ENCODE results near the gene DCXR. TPM values are rescaled to one million over a fixed set of nuclear protein-coding genes. Genes with fewer than 3 reads are reported as not detected.
A peak's percentile ranks its signal among the peaks of the same experiment; 100 is the strongest.

The DCXR gene
- total and polyA plus RNA-seq, 2 of the 13 experiments (the other 11 are each of a cell fraction or from before 2014, with no cell fraction given) = 287 to 311 TPM

DNA sequence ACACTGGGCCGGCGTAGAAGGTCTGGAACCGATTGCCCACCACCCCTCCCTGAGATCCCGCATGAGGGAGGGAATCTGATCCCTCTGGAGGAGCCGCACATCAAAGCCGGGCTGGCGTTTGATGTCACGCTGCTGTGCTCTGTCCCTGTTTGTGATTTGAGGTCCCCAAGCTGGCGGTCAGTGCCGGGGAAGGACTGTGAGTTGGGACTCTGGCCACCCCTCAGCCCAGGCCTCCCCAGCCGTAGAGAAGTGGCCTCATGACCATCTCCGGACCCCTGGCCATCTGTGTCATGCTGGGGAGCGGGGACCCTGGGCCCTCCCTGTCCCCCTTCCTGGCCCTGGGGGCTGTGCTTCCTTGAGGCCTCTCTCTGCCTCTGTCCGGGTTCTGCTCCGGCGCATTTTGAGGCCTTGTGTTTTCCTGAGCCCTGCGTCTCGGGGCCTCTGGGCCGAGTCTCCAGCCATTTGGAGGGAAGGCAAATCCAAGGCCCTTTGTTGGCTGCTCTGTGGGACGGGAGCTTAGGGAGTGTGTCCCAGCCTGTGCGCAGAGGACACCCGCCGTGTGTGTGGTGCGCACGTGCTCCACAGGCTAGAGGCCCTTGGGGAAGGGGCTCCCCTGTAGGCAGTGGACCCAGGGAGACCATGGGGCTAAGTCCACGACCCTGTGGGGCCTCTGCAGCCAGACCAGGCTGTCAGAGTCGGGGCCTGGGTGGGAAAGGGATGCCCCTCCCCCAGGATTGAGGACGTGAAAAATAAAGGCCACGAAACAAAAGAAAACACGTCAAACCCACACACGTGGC, 45.0 kb downstream of the DCXR start (continued):
- TF ChIP-seq ZFY (CRISPR knock-in tag; IDR thresholded peaks at IDR 0.05) = peak; percentile 94
- TF ChIP-seq RARA (CRISPR knock-in tag; IDR thresholded peaks at IDR 0.05) = peak; percentile 89
- TF ChIP-seq ZNF782 (CRISPR knock-in tag; IDR thresholded peaks at IDR 0.05; ENCODE audit: borderline replicate concordance) = peak; percentile 91
- TF ChIP-seq HNF1B (CRISPR knock-in tag; IDR thresholded peaks at IDR 0.05) = peak; percentile 87
- peak; percentile 55; the same call in 1 of the 2 replicates for TF ChIP-seq ZBTB37 (CRISPR knock-in tag; IDR thresholded peaks at IDR 0.05)
- TF ChIP-seq, protein P1, sequence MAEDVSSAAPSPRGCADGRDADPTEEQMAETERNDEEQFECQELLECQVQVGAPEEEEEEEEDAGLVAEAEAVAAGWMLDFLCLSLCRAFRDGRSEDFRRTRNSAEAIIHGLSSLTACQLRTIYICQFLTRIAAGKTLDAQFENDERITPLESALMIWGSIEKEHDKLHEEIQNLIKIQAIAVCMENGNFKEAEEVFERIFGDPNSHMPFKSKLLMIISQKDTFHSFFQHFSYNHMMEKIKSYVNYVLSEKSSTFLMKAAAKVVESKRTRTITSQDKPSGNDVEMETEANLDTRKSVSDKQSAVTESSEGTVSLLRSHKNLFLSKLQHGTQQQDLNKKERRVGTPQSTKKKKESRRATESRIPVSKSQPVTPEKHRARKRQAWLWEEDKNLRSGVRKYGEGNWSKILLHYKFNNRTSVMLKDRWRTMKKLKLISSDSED (CRISPR knock-in tag; IDR thresholded peaks at IDR 0.05) = peak; percentile 95
- TF ChIP-seq HNF1A (IDR thresholded peaks at IDR 0.05; ENCODE audit: low read depth) = peak; percentile 30; the same call in 1 of the 2 replicates
- peak; percentile 61; the same call in 1 of the 2 replicates for TF ChIP-seq HNF1A (CRISPR knock-in tag; IDR thresholded peaks at IDR 0.05; ENCODE audit: borderline replicate concordance)
- TF ChIP-seq JUND (CRISPR knock-in tag; IDR thresholded peaks at IDR 0.05) = peak; percentile 82
- TF ChIP-seq MTF1 (CRISPR knock-in tag; IDR thresholded peaks at IDR 0.05) = no peak; the same call in none of the 2 replicates
- TF ChIP-seq ASH2L (IDR thresholded peaks at IDR 0.05; ENCODE audit: insufficient read length, low read depth, low read length) = no peak
- peak; percentile 97 for TF ChIP-seq SALL1 (CRISPR knock-in tag; IDR thresholded peaks at IDR 0.05)
- peak; percentile 98 for TF ChIP-seq REL (CRISPR knock-in tag; conservative IDR thresholded peaks at IDR 0.05)
- TF ChIP-seq CCAR2 (optimal IDR thresholded peaks at IDR 0.05; ENCODE audit: low read depth, low read length) = no peak
- TF ChIP-seq ZNF546 (CRISPR knock-in tag; conservative IDR thresholded peaks at IDR 0.05) = peak; percentile 97; the same call in 1 of the 2 replicates
- peak; percentile 21 for TF ChIP-seq RBM39 (IDR thresholded peaks at IDR 0.05; ENCODE audit: low read depth, low read length, poor library complexity, severe bottlenecking)
- TF ChIP-seq ZNF780A (CRISPR knock-in tag; IDR thresholded peaks at IDR 0.05) = peak; percentile 14; the same call in 1 of the 2 replicates
- peak; percentile 96 for TF ChIP-seq HDAC2 (CRISPR knock-in tag; IDR thresholded peaks at IDR 0.05)
- TF ChIP-seq CENPT (CRISPR knock-in tag; IDR thresholded peaks at IDR 0.05; ENCODE audit: low read depth) = peak; percentile 98
- TF ChIP-seq HCFC1 (IDR thresholded peaks at IDR 0.05; ENCODE audit: low read depth, low read length) = no peak
- peak; percentile 79; the same call in 1 of the 2 replicates for TF ChIP-seq KLF11 (CRISPR knock-in tag; IDR thresholded peaks at IDR 0.05)
